ENCODE measurements around the gene CCNK. TPM values are rescaled to one million over a fixed set of nuclear protein-coding genes. Genes with fewer than 3 reads are reported as not detected.
A peak's percentile ranks its signal among the peaks of the same experiment; 100 is the strongest.

CCNK gene
- total RNA-seq (2021) (70.1 to 84.7 TPM (median 70.3 TPM) in 3 replicates), Bru-seq, nascent RNA (percentile 78 among the genes with signal in this experiment)
- long read RNA-seq, experiment 1, partial matches to known transcripts: 0 of 5 reads
- long read RNA-seq, experiment 1, other reads (novel, unspliced or antisense): 4 of 5 reads
- long read RNA-seq, experiment 2, transcript CCNK-201 (11 exons, 3,524 nt): major isoform, 31 of 116 reads
- long read RNA-seq, experiment 2, partial matches to known transcripts: 60 of 116 reads
- long read RNA-seq, experiment 2, other reads (novel, unspliced or antisense): 25 of 116 reads
- long read RNA-seq, experiment 3, partial matches to known transcripts: 1 of 5 reads
- long read RNA-seq, experiment 3, other reads (novel, unspliced or antisense): 4 of 5 reads

DNA sequence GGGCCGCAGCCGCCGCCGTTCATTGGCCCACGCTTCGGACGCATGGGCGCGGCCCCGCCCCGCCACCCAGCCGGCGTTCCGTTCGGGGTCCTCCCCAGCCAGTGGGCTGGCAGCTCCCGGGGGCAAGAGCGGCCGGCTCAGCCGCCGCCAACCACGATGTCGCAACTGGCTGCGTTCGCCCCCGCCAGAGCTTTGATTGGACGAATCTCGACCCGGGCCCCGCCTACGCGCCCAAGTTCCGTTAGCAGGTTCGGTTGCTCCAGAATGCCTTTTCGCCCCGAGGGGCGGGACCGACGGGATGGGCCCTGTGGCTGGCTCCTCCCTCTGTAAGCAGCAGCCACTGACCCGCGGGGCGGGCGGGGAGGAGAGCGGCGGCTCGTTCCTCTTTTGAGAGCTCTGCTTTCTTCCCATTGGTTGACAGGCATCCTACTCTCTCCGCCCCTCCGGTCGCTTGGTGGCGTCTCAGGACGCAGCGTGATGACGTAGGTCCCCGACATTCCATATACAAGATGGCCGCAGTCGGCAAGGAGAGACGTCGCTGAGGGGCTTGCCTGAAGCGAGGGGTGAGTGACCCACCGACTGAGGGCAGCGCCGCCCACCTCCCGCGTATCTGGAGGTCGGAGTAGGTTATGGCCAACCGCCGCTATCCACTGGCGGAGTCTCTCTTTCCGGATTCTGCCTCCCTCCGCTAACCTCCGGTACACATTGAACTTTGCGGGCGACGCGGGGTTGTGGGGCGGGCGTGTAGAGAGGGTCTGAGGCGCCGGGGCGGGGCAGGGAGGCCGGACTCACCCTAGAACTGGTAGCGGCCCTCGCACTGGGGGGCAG lies at the start of gene CCNK:
Gene CCNK, plus strand, starts transcription at position 493 of the 828 bp plus-strand sequence. CDS start 11,269 bp downstream, outside the sequence.
- DNase-seq (ENCODE audit: low spot score) (peak; percentile 99), ATAC-seq (peak; percentile 89)
- peaks cover 31% of the 10 kb centered on the region for H3K4me1 Mint-ChIP-seq
- peak within 1 kb of the TSS; percentile 97 for H3K4me3 Mint-ChIP-seq
- H3K27me3 Mint-ChIP-seq (ENCODE audit: low read depth): no peaks in the 10 kb centered on the region
- CTCF ChIA-PET: interaction anchor here (0.6 to 1.5 kb wide), 11 partner anchors 23 to 712 kb away, joined by 3 to 7 read pairs (median 4); no protein-coding TSS in a partner anchor
- POLR2A ChIA-PET: interaction anchor here (0.7 to 1.3 kb wide), 8 partner anchors 9 to 235 kb away, joined by 3 to 5 read pairs (median 3); partner anchors contain the start of gene CCDC85C
- no peaks in the 10 kb centered on the region for H3K9me3 Mint-ChIP-seq
- no peaks in the 10 kb centered on the region for H3K36me3 Mint-ChIP-seq
- peak within 1 kb of the TSS; percentile 99 for H3K27ac Mint-ChIP-seq
- TF ChIP-seq, protein P1, sequence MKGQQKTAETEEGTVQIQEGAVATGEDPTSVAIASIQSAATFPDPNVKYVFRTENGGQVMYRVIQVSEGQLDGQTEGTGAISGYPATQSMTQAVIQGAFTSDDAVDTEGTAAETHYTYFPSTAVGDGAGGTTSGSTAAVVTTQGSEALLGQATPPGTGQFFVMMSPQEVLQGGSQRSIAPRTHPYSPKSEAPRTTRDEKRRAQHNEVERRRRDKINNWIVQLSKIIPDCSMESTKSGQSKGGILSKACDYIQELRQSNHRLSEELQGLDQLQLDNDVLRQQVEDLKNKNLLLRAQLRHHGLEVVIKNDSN (CRISPR knock-in tag; IDR thresholded peaks at IDR 0.05): no peak
- TF ChIP-seq, protein P2, sequence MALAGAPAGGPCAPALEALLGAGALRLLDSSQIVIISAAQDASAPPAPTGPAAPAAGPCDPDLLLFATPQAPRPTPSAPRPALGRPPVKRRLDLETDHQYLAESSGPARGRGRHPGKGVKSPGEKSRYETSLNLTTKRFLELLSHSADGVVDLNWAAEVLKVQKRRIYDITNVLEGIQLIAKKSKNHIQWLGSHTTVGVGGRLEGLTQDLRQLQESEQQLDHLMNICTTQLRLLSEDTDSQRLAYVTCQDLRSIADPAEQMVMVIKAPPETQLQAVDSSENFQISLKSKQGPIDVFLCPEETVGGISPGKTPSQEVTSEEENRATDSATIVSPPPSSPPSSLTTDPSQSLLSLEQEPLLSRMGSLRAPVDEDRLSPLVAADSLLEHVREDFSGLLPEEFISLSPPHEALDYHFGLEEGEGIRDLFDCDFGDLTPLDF (CRISPR knock-in tag; IDR thresholded peaks at IDR 0.05): no peak
- peak; percentile 88 for TF ChIP-seq NFYB (CRISPR knock-in tag; conservative IDR thresholded peaks at IDR 0.05; ENCODE audit: low read depth)
- TF ChIP-seq GTF2I (CRISPR knock-in tag; conservative IDR thresholded peaks at IDR 0.05): no peak
- TF ChIP-seq CREM (CRISPR knock-in tag; IDR thresholded peaks at IDR 0.05): peak; percentile 98
- no peak for TF ChIP-seq RORB (CRISPR knock-in tag; IDR thresholded peaks at IDR 0.05)
- TF ChIP-seq ZNF232 (CRISPR knock-in tag; IDR thresholded peaks at IDR 0.05): no peak
- TF ChIP-seq ATF3 (CRISPR knock-in tag; conservative IDR thresholded peaks at IDR 0.05): no peak
- TF ChIP-seq, protein P3, sequence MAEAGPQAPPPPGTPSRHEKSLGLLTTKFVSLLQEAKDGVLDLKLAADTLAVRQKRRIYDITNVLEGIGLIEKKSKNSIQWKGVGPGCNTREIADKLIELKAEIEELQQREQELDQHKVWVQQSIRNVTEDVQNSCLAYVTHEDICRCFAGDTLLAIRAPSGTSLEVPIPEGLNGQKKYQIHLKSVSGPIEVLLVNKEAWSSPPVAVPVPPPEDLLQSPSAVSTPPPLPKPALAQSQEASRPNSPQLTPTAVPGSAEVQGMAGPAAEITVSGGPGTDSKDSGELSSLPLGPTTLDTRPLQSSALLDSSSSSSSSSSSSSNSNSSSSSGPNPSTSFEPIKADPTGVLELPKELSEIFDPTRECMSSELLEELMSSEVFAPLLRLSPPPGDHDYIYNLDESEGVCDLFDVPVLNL (CRISPR knock-in tag; IDR thresholded peaks at IDR 0.05; ENCODE audit: borderline replicate concordance, low read depth): no peak
- TF ChIP-seq, protein P4, sequence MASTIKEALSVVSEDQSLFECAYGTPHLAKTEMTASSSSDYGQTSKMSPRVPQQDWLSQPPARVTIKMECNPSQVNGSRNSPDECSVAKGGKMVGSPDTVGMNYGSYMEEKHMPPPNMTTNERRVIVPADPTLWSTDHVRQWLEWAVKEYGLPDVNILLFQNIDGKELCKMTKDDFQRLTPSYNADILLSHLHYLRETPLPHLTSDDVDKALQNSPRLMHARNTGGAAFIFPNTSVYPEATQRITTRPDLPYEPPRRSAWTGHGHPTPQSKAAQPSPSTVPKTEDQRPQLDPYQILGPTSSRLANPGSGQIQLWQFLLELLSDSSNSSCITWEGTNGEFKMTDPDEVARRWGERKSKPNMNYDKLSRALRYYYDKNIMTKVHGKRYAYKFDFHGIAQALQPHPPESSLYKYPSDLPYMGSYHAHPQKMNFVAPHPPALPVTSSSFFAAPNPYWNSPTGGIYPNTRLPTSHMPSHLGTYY (CRISPR knock-in tag; IDR thresholded peaks at IDR 0.05): no peak
- peak; percentile 19; the same call in 1 of the 2 replicates for TF ChIP-seq HMGXB4 (CRISPR knock-in tag; IDR thresholded peaks at IDR 0.05)
- no peak for TF ChIP-seq ATF1 (CRISPR knock-in tag; IDR thresholded peaks at IDR 0.05)
- TF ChIP-seq ZSCAN18 (CRISPR knock-in tag; IDR thresholded peaks at IDR 0.05): no peak
- TF ChIP-seq ELF4 (CRISPR knock-in tag; IDR thresholded peaks at IDR 0.05; ENCODE audit: low read depth): no peak
- TF ChIP-seq, protein P5, sequence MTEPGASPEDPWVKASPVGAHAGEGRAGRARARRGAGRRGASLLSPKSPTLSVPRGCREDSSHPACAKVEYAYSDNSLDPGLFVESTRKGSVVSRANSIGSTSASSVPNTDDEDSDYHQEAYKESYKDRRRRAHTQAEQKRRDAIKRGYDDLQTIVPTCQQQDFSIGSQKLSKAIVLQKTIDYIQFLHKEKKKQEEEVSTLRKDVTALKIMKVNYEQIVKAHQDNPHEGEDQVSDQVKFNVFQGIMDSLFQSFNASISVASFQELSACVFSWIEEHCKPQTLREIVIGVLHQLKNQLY (CRISPR knock-in tag; IDR thresholded peaks at IDR 0.05): no peak
- TF ChIP-seq ARID4B (CRISPR knock-in tag; IDR thresholded peaks at IDR 0.05; ENCODE audit: borderline replicate concordance): no peak; the same call in 1 of the 2 replicates
- TF ChIP-seq STAT6 (CRISPR knock-in tag; conservative IDR thresholded peaks at IDR 0.05; ENCODE audit: low read depth): no peak

Measured in WTC11 (cell line).